ENCODE measurements around the gene NMD3. TPM values are rescaled to one million over a fixed set of nuclear protein-coding genes. Genes with fewer than 3 reads are reported as not detected.

NMD3 gene
- total RNA-seq, 1 donor from 2014 or later = 87.3 TPM

- H3K27me3 ChIP-seq (ENCODE audit: insufficient read depth, low read length) = no peaks in the 10 kb centered on the region
- FAIRE-seq (no peak), DNase-seq (ENCODE audit: low read depth) (no peak)
- H3K9me3 ChIP-seq (ENCODE audit: insufficient read depth, low read depth, low read length) = no peaks in the 10 kb centered on the region
- Mint-ChIP-seq H3K4me3 (ENCODE audit: unreplicated experiment) (no peak overlapping the region), H3K4me1 (ENCODE audit: low read depth, unreplicated experiment) (peaks cover 7% of the 10 kb centered on the region), H3K36me3 (ENCODE audit: low read depth, unreplicated experiment) (peaks cover 12% of the 10 kb centered on the region), H3K9me3 (ENCODE audit: unreplicated experiment) (no peaks in the 10 kb centered on the region), H3K27me3 (ENCODE audit: low read depth, unreplicated experiment) (no peaks in the 10 kb centered on the region), H3K27ac (ENCODE audit: unreplicated experiment) (no peak overlapping the region)
- H3K36me3 ChIP-seq (ENCODE audit: insufficient read depth, low read length) = peaks cover 49% of the 10 kb centered on the region
- no peak overlapping the region for H2AFZ ChIP-seq (ENCODE audit: low read depth, low read length)
- H4K20me1 ChIP-seq (ENCODE audit: insufficient read depth, low read length) = peaks cover 66% of the 10 kb centered on the region
- H3K9ac ChIP-seq (ENCODE audit: low read length) = no peak overlapping the region
- no peak overlapping the region for H3K4me2 ChIP-seq (ENCODE audit: low read length)
- no peak for TF ChIP-seq CTCF (IDR thresholded peaks at IDR 0.05; ENCODE audit: insufficient read depth, low read depth, low read length)
- TF ChIP-seq EZH2 (IDR thresholded peaks at IDR 0.05; ENCODE audit: insufficient read depth, low read length) = no peak
- no peak overlapping the region for H3K27ac ChIP-seq (ENCODE audit: low read depth, low read length)
- H3K4me3 ChIP-seq (ENCODE audit: insufficient read depth, low read depth, low read length) = no peak overlapping the region
- peaks cover 82% of the 10 kb centered on the region for H3K79me2 ChIP-seq (ENCODE audit: insufficient read depth, low read length)
- no peaks in the 10 kb centered on the region for H3K4me1 ChIP-seq (ENCODE audit: insufficient read depth, low read length)
Measured at GRCh38 chr3:161231861-161232260, 10.8 kb downstream of the NMD3 start.

DNA sequence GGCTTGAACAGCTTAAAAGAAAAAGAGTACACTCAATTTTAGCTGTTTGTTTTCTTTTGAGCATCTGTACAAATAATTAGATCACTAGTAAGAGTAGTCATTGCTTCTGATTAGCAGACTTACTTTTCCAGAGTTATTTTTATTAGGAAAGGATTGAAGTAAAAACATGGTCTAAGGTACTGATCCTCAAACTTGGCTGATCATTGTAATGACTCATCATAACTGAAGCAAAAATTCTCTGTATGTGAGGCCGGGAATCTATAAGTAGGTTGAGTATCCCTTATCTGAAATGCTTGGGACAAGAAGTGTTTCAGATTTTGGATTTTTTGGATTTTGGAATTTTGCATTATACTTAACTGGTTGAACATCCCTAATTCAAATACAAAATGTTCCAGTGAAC lies 12.4 kb downstream of the NMD3 start:
- peaks cover 7% of the 10 kb centered on the region for H3K4me1 Mint-ChIP-seq (ENCODE audit: low read depth, unreplicated experiment)
- Histone ChIP-seq H3K27me3 (ENCODE audit: insufficient read depth, low read length) (no peaks in the 10 kb centered on the region), H3K27ac (ENCODE audit: low read depth, low read length) (peak overlapping the region; percentile 17), H3K79me2 (ENCODE audit: insufficient read depth, low read length) (peaks cover 81% of the 10 kb centered on the region), H3K4me1 (ENCODE audit: insufficient read depth, low read length) (no peaks in the 10 kb centered on the region), H3K4me2 (ENCODE audit: low read length) (no peak overlapping the region), H3K9ac (ENCODE audit: low read length) (no peak overlapping the region), H4K20me1 (ENCODE audit: insufficient read depth, low read length) (peaks cover 59% of the 10 kb centered on the region), H3K36me3 (ENCODE audit: insufficient read depth, low read length) (peaks cover 47% of the 10 kb centered on the region), H3K9me3 (ENCODE audit: insufficient read depth, low read depth, low read length) (no peaks in the 10 kb centered on the region), H3K4me3 (ENCODE audit: insufficient read depth, low read depth, low read length) (no peak overlapping the region), H2AFZ (ENCODE audit: low read depth, low read length) (no peak overlapping the region)
- FAIRE-seq = no peak
- H3K36me3 Mint-ChIP-seq (ENCODE audit: low read depth, unreplicated experiment) = peaks cover 13% of the 10 kb centered on the region
- no peaks in the 10 kb centered on the region for H3K9me3 Mint-ChIP-seq (ENCODE audit: unreplicated experiment)
- DNase-seq (ENCODE audit: low read depth) = peak; percentile 41
- no peaks in the 10 kb centered on the region for H3K27me3 Mint-ChIP-seq (ENCODE audit: low read depth, unreplicated experiment)
- TF ChIP-seq EZH2 (IDR thresholded peaks at IDR 0.05; ENCODE audit: insufficient read depth, low read length) (no peak), CTCF (IDR thresholded peaks at IDR 0.05; ENCODE audit: insufficient read depth, low read depth, low read length) (no peak)
- H3K27ac Mint-ChIP-seq (ENCODE audit: unreplicated experiment) = no peak overlapping the region
- H3K4me3 Mint-ChIP-seq (ENCODE audit: unreplicated experiment) = no peak overlapping the region

GRCh38 chr3:161236240-161236639 lies 15.1 kb downstream of the NMD3 start:
- Histone ChIP-seq H3K9me3 (ENCODE audit: insufficient read depth, low read depth, low read length) (no peaks in the 10 kb centered on the region), H3K27ac (ENCODE audit: low read depth, low read length) (no peak overlapping the region), H3K4me3 (ENCODE audit: insufficient read depth, low read depth, low read length) (no peak overlapping the region), H3K36me3 (ENCODE audit: insufficient read depth, low read length) (peaks cover 50% of the 10 kb centered on the region), H3K4me1 (ENCODE audit: insufficient read depth, low read length) (no peaks in the 10 kb centered on the region), H3K79me2 (ENCODE audit: insufficient read depth, low read length) (peaks cover 66% of the 10 kb centered on the region), H3K9ac (ENCODE audit: low read length) (no peak overlapping the region), H3K4me2 (ENCODE audit: low read length) (no peak overlapping the region), H2AFZ (ENCODE audit: low read depth, low read length) (no peak overlapping the region), H3K27me3 (ENCODE audit: insufficient read depth, low read length) (no peaks in the 10 kb centered on the region), H4K20me1 (ENCODE audit: insufficient read depth, low read length) (peaks cover 37% of the 10 kb centered on the region)
- Mint-ChIP-seq H3K9me3 (ENCODE audit: unreplicated experiment) (no peaks in the 10 kb centered on the region), H3K27ac (ENCODE audit: unreplicated experiment) (no peak overlapping the region), H3K4me1 (ENCODE audit: low read depth, unreplicated experiment) (peaks cover 7% of the 10 kb centered on the region), H3K4me3 (ENCODE audit: unreplicated experiment) (no peak overlapping the region), H3K27me3 (ENCODE audit: low read depth, unreplicated experiment) (no peaks in the 10 kb centered on the region), H3K36me3 (ENCODE audit: low read depth, unreplicated experiment) (peaks cover 13% of the 10 kb centered on the region)
- TF ChIP-seq EZH2 (IDR thresholded peaks at IDR 0.05; ENCODE audit: insufficient read depth, low read length) = no peak
- no peak for TF ChIP-seq CTCF (IDR thresholded peaks at IDR 0.05; ENCODE audit: insufficient read depth, low read depth, low read length)
- DNase-seq (ENCODE audit: low read depth) = no peak
- FAIRE-seq = peak; percentile 65
